HepG2 (cell line): Measurements from ENCODE around the gene KRTAP1-3. TPM values are rescaled to one million over a fixed set of nuclear protein-coding genes. Genes with fewer than 3 reads are reported as not detected.

ENCODE experiments used
- ARHGAP35 ChIP-seq: sonication (generic); formaldehyde crosslinking; IDR thresholded peaks from 2 replicates; pipeline ENCODE4 v1.9.0; 2022; ENCODE audit warnings: mild to moderate bottlenecking, inconsistent platforms, moderate library complexity, missing genetic modification reagents, borderline replicate concordance
- DR1 ChIP-seq: sonication (generic); formaldehyde crosslinking; IDR thresholded peaks from 2 replicates; pipeline ENCODE4 v1.8.0; 2021; ENCODE audit warnings: mild to moderate bottlenecking, missing genetic modification reagents, inconsistent platforms
- FOSL1 ChIP-seq: sonication (generic); formaldehyde crosslinking; IDR thresholded peaks from 2 replicates; pipeline ENCODE4 v1.9.0; 2021; ENCODE audit warnings: missing genetic modification reagents, borderline replicate concordance
- HDAC2 ChIP-seq: sonication (generic); formaldehyde crosslinking; IDR thresholded peaks from 2 replicates; pipeline ENCODE4 v1.4.0; 2020; ENCODE audit warnings: missing genetic modification reagents
- HOXA5 ChIP-seq: sonication (generic); formaldehyde crosslinking; IDR thresholded peaks from 2 replicates; pipeline ENCODE4 v1.4.0; 2020; ENCODE audit warnings: missing genetic modification reagents
- KLF16 ChIP-seq, 2 experiments: sonication (generic) in 1 of 2; formaldehyde crosslinking in 1 of 2; IDR thresholded peaks; 2 replicates each; pipeline versions ENCODE4 v1.6.1 to v1.8.0; 2016 to 2023; ENCODE audit warnings: missing genetic modification reagents in 2 of 2, missing compliant biosample characterization in 1 of 2
- KLF6 ChIP-seq: IDR thresholded peaks from 2 replicates; pipeline ENCODE4 v1.8.0; 2016; ENCODE audit warnings: missing biosample characterization, missing genetic modification reagents
- NCOA2 ChIP-seq: sonication (generic); formaldehyde crosslinking; IDR thresholded peaks from 2 replicates; pipeline ENCODE4 v1.8.0; 2022; ENCODE audit warnings: inconsistent platforms
- NFIC ChIP-seq: IDR thresholded peaks from 2 replicates; pipeline ENCODE4 v1.6.1; 2012; ENCODE audit warnings: mild to moderate bottlenecking, low read length, inconsistent platforms
- NFKBIZ ChIP-seq: IDR thresholded peaks from 2 replicates; pipeline ENCODE4 v1.6.1; 2018; ENCODE audit warnings: missing genetic modification reagents, missing compliant biosample characterization
- PAX8 ChIP-seq: sonication (generic); formaldehyde crosslinking; IDR thresholded peaks from 2 replicates; pipeline ENCODE4 v1.8.0; 2022; ENCODE audit warnings: mild to moderate bottlenecking, missing genetic modification reagents, borderline replicate concordance
- RARA ChIP-seq: IDR thresholded peaks from 2 replicates; pipeline ENCODE4 v1.6.1; 2016; ENCODE audit warnings: missing genetic modification reagents, missing compliant biosample characterization
- SALL1 ChIP-seq: sonication (generic); formaldehyde crosslinking; IDR thresholded peaks from 2 replicates; pipeline ENCODE4 v1.8.0; 2022; ENCODE audit warnings: mild to moderate bottlenecking, missing genetic modification reagents
- SNAPC2 ChIP-seq: sonication (generic); formaldehyde crosslinking; IDR thresholded peaks from 2 replicates; pipeline ENCODE4 v1.8.1; 2022; ENCODE audit warnings: mild to moderate bottlenecking, missing genetic modification reagents
- TARDBP ChIP-seq: sonication (generic); formaldehyde crosslinking; IDR thresholded peaks from 2 replicates; pipeline ENCODE4 v1.8.0; 2022; ENCODE audit warnings: mild to moderate bottlenecking, missing genetic modification reagents
- TBL1XR1 ChIP-seq: fragments of 150-350 bp; IDR thresholded peaks from 2 replicates; pipeline ENCODE4 v1.6.1; 2014; ENCODE audit warnings: borderline replicate concordance, low read length; ENCODE audit not compliant: partially characterized antibody
- THAP11 ChIP-seq: IDR thresholded peaks from 2 replicates; pipeline ENCODE4 v1.6.1; 2016; ENCODE audit warnings: missing biosample characterization, missing genetic modification reagents
- ZKSCAN8 ChIP-seq: IDR thresholded peaks from 2 replicates; pipeline ENCODE4 v1.6.1; 2016; ENCODE audit warnings: borderline replicate concordance, missing genetic modification reagents, missing compliant biosample characterization
- ZMYM4 ChIP-seq: sonication (generic); formaldehyde crosslinking; IDR thresholded peaks from 2 replicates; pipeline ENCODE4 v1.8.1; 2023; ENCODE audit warnings: mild to moderate bottlenecking, missing genetic modification reagents
- ZNF124 ChIP-seq: sonication (generic); formaldehyde crosslinking; IDR thresholded peaks from 2 replicates; pipeline ENCODE4 v1.4.0; 2020; ENCODE audit warnings: missing genetic modification reagents
- ZNF3 ChIP-seq: IDR thresholded peaks from 2 replicates; pipeline ENCODE4 v1.7.0; 2017; ENCODE audit warnings: inconsistent platforms
- ZNF354B ChIP-seq: sonication (generic); formaldehyde crosslinking; IDR thresholded peaks from 2 replicates; pipeline ENCODE4 v1.8.0; 2022; ENCODE audit warnings: mild to moderate bottlenecking, missing genetic modification reagents
- ZNF567 ChIP-seq: sonication (generic); formaldehyde crosslinking; IDR thresholded peaks from 2 replicates; pipeline ENCODE4 v1.8.1; 2023; ENCODE audit warnings: mild to moderate bottlenecking, missing genetic modification reagents, borderline replicate concordance
- ZNF772 ChIP-seq: sonication (generic); formaldehyde crosslinking; IDR thresholded peaks from 2 replicates; pipeline ENCODE4 v1.5.0; 2020; ENCODE audit warnings: mild to moderate bottlenecking, missing genetic modification reagents
- ZNF792 ChIP-seq: IDR thresholded peaks from 2 replicates; pipeline ENCODE4 v1.6.1; 2016
- polyA plus RNA-seq, 8 experiments: library from polyadenylated mRNA; depleted of rRNA in 3 of 8; stranded (reverse) in 7 of 8; unstranded in 1 of 8; fragments of >200 nt; fragmentation: Illumina TruSeq in 4 of 8; extraction: Trizol in 4 of 8; gene quantifications; 2 replicates each; pipeline versions ENCODE4 v1.2.1 to v1.2.3, GENCODE V29; 2011 to 2016; ENCODE audit warnings: low read depth in 4 of 8, missing spikeins in 1 of 8, mixed read lengths in 1 of 8; ENCODE audit not compliant: insufficient read depth in 1 of 8
- total RNA-seq, 5 experiments: library from RNA; depleted of rRNA; stranded (reverse); fragments of >200 nt; fragmentation: Illumina TruSeq; extraction: Trizol; gene quantifications; 2 replicates each; pipeline ENCODE4 v1.2.3, GENCODE V29; 2016; ENCODE audit warnings: low read depth in 1 of 5
- TF ChIP-seq, protein P1 (sequence below): IDR thresholded peaks from 2 replicates; pipeline ENCODE4 v1.6.1; 2018; ENCODE audit warnings: missing genetic modification reagents
- TF ChIP-seq, protein P2 (sequence below): sonication (generic); formaldehyde crosslinking; IDR thresholded peaks from 2 replicates; pipeline ENCODE4 v1.5.0; 2020; ENCODE audit warnings: missing genetic modification reagents
- TF ChIP-seq, protein P3 (sequence below): IDR thresholded peaks from 2 replicates; pipeline ENCODE4 v1.6.1; 2012; ENCODE audit warnings: low read depth, low read length, improper control_type of control experiment
- TF ChIP-seq, protein P4 (sequence below): IDR thresholded peaks from 2 replicates; pipeline ENCODE4 v1.6.1; 2016

KRTAP1-3 gene
- total and polyA plus RNA-seq, 2 of the 13 experiments (the other 11 are each of a cell fraction or from before 2014, with no cell fraction given) = not detected

DNA sequence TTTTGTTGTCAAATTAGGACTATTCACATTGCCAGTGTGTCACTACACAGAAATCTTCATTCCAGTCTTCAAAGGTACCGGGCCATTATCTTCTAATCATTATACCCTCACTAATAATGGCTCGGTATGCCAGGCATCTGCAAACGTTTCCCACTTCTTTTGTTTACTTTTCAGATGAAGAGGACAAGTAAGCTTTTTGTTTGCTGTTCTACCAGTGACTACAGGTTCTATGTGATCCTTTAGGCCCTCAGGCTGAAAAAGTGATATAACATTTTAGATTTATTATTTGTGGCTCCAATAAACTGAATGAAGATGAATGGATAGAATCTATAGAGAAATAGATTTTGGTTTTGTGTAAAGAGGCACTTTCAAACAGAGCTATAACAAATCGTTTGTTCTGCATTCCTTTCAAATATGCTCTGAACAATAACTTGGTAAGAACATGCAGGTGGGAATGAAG is 25.3 kb downstream of the KRTAP1-3 start (continued):
- peak; percentile 37; the same call in 1 of the 2 replicates for TF ChIP-seq FOSL1
- TF ChIP-seq KLF6 (CRISPR knock-in tag) = 0 out of 2 replicates have a peak, but pooled peaks have one; percentile 42
- TF ChIP-seq NCOA2 (CRISPR knock-in tag) = peak; percentile 97
- no peak for TF ChIP-seq ZNF354B (CRISPR knock-in tag)
- TF ChIP-seq ZNF124 (CRISPR knock-in tag) = no peak
- 0 out of 2 replicates have a peak, but pooled peaks have one; percentile 54 for TF ChIP-seq ZNF792
- 0 out of 2 replicates have a peak, but pooled peaks have one; percentile 67 for TF ChIP-seq ZKSCAN8 (CRISPR knock-in tag)
- TF ChIP-seq TARDBP (CRISPR knock-in tag) = peak; percentile 85
- peak; percentile 41; the same call in 1 of the 2 replicates for TF ChIP-seq ZMYM4 (CRISPR knock-in tag)
- peak; percentile 69 for TF ChIP-seq TBL1XR1
- TF ChIP-seq, protein P1, sequence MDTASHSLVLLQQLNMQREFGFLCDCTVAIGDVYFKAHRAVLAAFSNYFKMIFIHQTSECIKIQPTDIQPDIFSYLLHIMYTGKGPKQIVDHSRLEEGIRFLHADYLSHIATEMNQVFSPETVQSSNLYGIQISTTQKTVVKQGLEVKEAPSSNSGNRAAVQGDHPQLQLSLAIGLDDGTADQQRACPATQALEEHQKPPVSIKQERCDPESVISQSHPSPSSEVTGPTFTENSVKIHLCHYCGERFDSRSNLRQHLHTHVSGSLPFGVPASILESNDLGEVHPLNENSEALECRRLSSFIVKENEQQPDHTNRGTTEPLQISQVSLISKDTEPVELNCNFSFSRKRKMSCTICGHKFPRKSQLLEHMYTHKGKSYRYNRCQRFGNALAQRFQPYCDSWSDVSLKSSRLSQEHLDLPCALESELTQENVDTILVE = peak; percentile 80
- TF ChIP-seq, protein P2, sequence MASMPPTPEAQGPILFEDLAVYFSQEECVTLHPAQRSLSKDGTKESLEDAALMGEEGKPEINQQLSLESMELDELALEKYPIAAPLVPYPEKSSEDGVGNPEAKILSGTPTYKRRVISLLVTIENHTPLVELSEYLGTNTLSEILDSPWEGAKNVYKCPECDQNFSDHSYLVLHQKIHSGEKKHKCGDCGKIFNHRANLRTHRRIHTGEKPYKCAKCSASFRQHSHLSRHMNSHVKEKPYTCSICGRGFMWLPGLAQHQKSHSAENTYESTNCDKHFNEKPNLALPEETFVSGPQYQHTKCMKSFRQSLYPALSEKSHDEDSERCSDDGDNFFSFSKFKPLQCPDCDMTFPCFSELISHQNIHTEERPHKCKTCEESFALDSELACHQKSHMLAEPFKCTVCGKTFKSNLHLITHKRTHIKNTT (CRISPR knock-in tag) = no peak
- TF ChIP-seq ZNF772 (CRISPR knock-in tag) = 0 out of 2 replicates have a peak, but pooled peaks have one; percentile 52
- no peak for TF ChIP-seq PAX8 (CRISPR knock-in tag)
- TF ChIP-seq NFKBIZ = 0 out of 2 replicates have a peak, but pooled peaks have one; percentile 71
- no peak for TF ChIP-seq SNAPC2
- TF ChIP-seq, protein P3, sequence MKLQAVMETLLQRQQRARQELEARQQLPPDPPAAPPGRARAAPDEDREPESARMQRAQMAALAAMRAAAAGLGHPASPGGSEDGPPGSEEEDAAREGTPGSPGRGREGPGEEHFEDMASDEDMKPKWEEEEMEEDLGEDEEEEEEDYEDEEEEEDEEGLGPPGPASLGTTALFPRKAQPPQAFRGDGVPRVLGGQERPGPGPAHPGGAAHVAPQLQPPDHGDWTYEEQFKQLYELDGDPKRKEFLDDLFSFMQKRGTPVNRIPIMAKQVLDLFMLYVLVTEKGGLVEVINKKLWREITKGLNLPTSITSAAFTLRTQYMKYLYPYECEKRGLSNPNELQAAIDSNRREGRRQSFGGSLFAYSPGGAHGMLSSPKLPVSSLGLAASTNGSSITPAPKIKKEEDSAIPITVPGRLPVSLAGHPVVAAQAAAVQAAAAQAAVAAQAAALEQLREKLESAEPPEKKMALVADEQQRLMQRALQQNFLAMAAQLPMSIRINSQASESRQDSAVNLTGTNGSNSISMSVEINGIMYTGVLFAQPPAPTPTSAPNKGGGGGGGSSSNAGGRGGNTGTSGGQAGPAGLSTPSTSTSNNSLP = peak; percentile 97
- TF ChIP-seq ZNF3 (CRISPR knock-in tag) = no peak
- TF ChIP-seq, protein P4, sequence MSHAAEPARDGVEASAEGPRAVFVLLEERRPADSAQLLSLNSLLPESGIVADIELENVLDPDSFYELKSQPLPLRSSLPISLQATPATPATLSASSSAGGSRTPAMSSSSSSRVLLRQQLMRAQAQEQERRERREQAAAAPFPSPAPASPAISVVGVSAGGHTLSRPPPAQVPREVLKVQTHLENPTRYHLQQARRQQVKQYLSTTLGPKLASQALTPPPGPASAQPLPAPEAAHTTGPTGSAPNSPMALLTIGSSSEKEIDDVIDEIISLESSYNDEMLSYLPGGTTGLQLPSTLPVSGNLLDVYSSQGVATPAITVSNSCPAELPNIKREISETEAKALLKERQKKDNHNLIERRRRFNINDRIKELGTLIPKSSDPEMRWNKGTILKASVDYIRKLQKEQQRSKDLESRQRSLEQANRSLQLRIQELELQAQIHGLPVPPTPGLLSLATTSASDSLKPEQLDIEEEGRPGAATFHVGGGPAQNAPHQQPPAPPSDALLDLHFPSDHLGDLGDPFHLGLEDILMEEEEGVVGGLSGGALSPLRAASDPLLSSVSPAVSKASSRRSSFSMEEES = peak; percentile 68
- TF ChIP-seq HDAC2 (CRISPR knock-in tag) = peak; percentile 90
- peak; percentile 86 for TF ChIP-seq RARA (CRISPR knock-in tag)
- 0 out of 2 replicates have a peak, but pooled peaks have one; percentile 25 for TF ChIP-seq HOXA5
- no peak for TF ChIP-seq DR1 (CRISPR knock-in tag)
- peak in 1 of 2 experiments; percentile 66; a peak in 2 of 4 replicates for TF ChIP-seq KLF16 (CRISPR knock-in tag; IDR thresholded peaks at IDR 0.05)
- peak; percentile 23; the same call in 1 of the 2 replicates for TF ChIP-seq THAP11
- TF ChIP-seq NFIC = peak; percentile 93
- peak; percentile 11; the same call in 1 of the 2 replicates for TF ChIP-seq SALL1 (CRISPR knock-in tag)
- TF ChIP-seq ARHGAP35 (CRISPR knock-in tag) = no peak
- no peak for TF ChIP-seq ZNF567
